HL-60 (cell line): ENCODE measurements around the gene FMC1.

Experiments used
- GABPA ChIP-seq: IDR thresholded peaks from 2 replicates; pipeline ENCODE4 v1.6.1; 2012; ENCODE audit warnings: low read depth
- POLR2AphosphoS5 ChIP-seq: IDR thresholded peaks from 2 replicates; pipeline ENCODE4 v1.6.1; 2012; ENCODE audit warnings: low read depth
- SPI1 ChIP-seq: IDR thresholded peaks from 2 replicates; pipeline ENCODE4 v1.6.1; 2012; ENCODE audit warnings: low read depth, mild to moderate bottlenecking, borderline replicate concordance
- TF ChIP-seq, protein P1 (sequence below): IDR thresholded peaks from one replicate; pipeline ENCODE4 v1.5.1; 2011; ENCODE audit warnings: low read length, control low read depth, inconsistent platforms; ENCODE audit not compliant: insufficient read depth
- TF ChIP-seq, protein P2 (sequence below): IDR thresholded peaks from 2 replicates; pipeline ENCODE4 v1.6.1; 2012; ENCODE audit warnings: low read depth; ENCODE audit not compliant: insufficient replicate concordance

- TF ChIP-seq, protein P1, sequence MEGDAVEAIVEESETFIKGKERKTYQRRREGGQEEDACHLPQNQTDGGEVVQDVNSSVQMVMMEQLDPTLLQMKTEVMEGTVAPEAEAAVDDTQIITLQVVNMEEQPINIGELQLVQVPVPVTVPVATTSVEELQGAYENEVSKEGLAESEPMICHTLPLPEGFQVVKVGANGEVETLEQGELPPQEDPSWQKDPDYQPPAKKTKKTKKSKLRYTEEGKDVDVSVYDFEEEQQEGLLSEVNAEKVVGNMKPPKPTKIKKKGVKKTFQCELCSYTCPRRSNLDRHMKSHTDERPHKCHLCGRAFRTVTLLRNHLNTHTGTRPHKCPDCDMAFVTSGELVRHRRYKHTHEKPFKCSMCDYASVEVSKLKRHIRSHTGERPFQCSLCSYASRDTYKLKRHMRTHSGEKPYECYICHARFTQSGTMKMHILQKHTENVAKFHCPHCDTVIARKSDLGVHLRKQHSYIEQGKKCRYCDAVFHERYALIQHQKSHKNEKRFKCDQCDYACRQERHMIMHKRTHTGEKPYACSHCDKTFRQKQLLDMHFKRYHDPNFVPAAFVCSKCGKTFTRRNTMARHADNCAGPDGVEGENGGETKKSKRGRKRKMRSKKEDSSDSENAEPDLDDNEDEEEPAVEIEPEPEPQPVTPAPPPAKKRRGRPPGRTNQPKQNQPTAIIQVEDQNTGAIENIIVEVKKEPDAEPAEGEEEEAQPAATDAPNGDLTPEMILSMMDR: no peak
- TF ChIP-seq POLR2AphosphoS5 (no peak), GABPA (no peak), SPI1 (no peak)
- TF ChIP-seq, protein P2, sequence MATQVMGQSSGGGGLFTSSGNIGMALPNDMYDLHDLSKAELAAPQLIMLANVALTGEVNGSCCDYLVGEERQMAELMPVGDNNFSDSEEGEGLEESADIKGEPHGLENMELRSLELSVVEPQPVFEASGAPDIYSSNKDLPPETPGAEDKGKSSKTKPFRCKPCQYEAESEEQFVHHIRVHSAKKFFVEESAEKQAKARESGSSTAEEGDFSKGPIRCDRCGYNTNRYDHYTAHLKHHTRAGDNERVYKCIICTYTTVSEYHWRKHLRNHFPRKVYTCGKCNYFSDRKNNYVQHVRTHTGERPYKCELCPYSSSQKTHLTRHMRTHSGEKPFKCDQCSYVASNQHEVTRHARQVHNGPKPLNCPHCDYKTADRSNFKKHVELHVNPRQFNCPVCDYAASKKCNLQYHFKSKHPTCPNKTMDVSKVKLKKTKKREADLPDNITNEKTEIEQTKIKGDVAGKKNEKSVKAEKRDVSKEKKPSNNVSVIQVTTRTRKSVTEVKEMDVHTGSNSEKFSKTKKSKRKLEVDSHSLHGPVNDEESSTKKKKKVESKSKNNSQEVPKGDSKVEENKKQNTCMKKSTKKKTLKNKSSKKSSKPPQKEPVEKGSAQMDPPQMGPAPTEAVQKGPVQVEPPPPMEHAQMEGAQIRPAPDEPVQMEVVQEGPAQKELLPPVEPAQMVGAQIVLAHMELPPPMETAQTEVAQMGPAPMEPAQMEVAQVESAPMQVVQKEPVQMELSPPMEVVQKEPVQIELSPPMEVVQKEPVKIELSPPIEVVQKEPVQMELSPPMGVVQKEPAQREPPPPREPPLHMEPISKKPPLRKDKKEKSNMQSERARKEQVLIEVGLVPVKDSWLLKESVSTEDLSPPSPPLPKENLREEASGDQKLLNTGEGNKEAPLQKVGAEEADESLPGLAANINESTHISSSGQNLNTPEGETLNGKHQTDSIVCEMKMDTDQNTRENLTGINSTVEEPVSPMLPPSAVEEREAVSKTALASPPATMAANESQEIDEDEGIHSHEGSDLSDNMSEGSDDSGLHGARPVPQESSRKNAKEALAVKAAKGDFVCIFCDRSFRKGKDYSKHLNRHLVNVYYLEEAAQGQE: no peak
These were observed 36.6 kb upstream of the FMC1 start for GRCh38 chr7:139304517-139304916.
